GM23248 (cell line): ENCODE data around the gene PCSK4. TPM values are rescaled to one million over a fixed set of nuclear protein-coding genes. Genes with fewer than 3 reads are reported as not detected.
"Not testable (repeated sequence)": the region's sequence is repeated elsewhere in the genome, so short reads cannot be mapped to it uniquely, and the experiment has no call there.

Experiments
- DNase-seq: peaks from one replicate; pipeline ENCODE4 v3.0.0-alpha.2; 2015
- H2AFZ ChIP-seq: fragments of 200-600 bp; sonication (generic); 2 replicates; pipeline ENCODE4 v1.6.1; 2016; ENCODE audit warnings: antibody characterized with exemption
- H3F3A ChIP-seq: fragments of 200-600 bp; sonication (generic); 2 replicates; pipeline ENCODE4 v1.6.1; 2016; ENCODE audit warnings: mild to moderate bottlenecking, antibody characterized with exemption, mixed run types; ENCODE audit not compliant: insufficient read depth
- H3K27ac ChIP-seq: fragments of 200-600 bp; sonication (generic); 2 replicates; pipeline ENCODE4 v1.5.1; 2016; ENCODE audit warnings: mild to moderate bottlenecking
- H3K27me3 ChIP-seq: fragments of 200-600 bp; sonication (generic); replicated peaks from 2 replicates; pipeline ENCODE4 v1.6.1; 2016; ENCODE audit warnings: mild to moderate bottlenecking; ENCODE audit not compliant: insufficient read depth
- H3K36me3 ChIP-seq: fragments of 200-600 bp; sonication (generic); 2 replicates; pipeline ENCODE4 v1.6.1; 2016; ENCODE audit warnings: low read depth, mild to moderate bottlenecking
- H3K4me1 ChIP-seq: fragments of 200-600 bp; sonication (generic); 2 replicates; pipeline ENCODE4 v1.6.1; 2016; ENCODE audit warnings: mild to moderate bottlenecking; ENCODE audit not compliant: insufficient read depth
- H3K4me2 ChIP-seq: fragments of 200-600 bp; sonication (generic); one replicate; pipeline ENCODE4 v1.6.1; 2016; ENCODE audit warnings: mild to moderate bottlenecking; ENCODE audit not compliant: unreplicated experiment
- H3K4me3 ChIP-seq: fragments of 200-600 bp; sonication (generic); 2 replicates; pipeline ENCODE4 v1.5.1; 2016; ENCODE audit warnings: mild to moderate bottlenecking
- H3K79me2 ChIP-seq: fragments of 200-600 bp; sonication (generic); 2 replicates; pipeline ENCODE4 v1.6.1; 2016; ENCODE audit warnings: mild to moderate bottlenecking; ENCODE audit not compliant: insufficient read depth
- H3K9ac ChIP-seq: fragments of 200-600 bp; sonication (generic); 2 replicates; pipeline ENCODE4 v1.6.1; 2016; ENCODE audit warnings: mild to moderate bottlenecking
- H3K9me2 ChIP-seq: fragments of 200-600 bp; sonication (generic); 2 replicates; pipeline ENCODE4 v1.6.1; 2016; ENCODE audit warnings: mixed run types, mild to moderate bottlenecking, moderate library complexity; ENCODE audit not compliant: insufficient read depth
- H3K9me3 ChIP-seq: fragments of 200-600 bp; sonication (generic); one replicate; pipeline ENCODE4 v1.6.1; 2017; ENCODE audit warnings: low read depth
- H4K20me1 ChIP-seq: fragments of 200-600 bp; sonication (generic); 2 replicates; pipeline ENCODE4 v1.6.0; 2016; ENCODE audit not compliant: insufficient read depth
- EZH2 ChIP-seq: fragments of 200-600 bp; sonication (generic); IDR thresholded peaks from 2 replicates; pipeline ENCODE4 v1.6.1; 2018; ENCODE audit warnings: antibody characterized with exemption, mild to moderate bottlenecking; ENCODE audit not compliant: insufficient read depth, poor library complexity, severe bottlenecking
- EZH2phosphoT487 ChIP-seq: fragments of 200-600 bp; sonication (generic); IDR thresholded peaks from 2 replicates; pipeline ENCODE4 v1.6.1; 2018; ENCODE audit warnings: antibody characterized with exemption, moderate library complexity, mild to moderate bottlenecking, low read depth; ENCODE audit not compliant: insufficient read depth
- WGBS, 2 experiments: methylation state at CpG; one replicate each; pipeline ENCODE4 v1.1.6; 2015 to 2017; ENCODE audit warnings: low lambda C conversion rate in 2 of 2, low coverage in 1 of 2; ENCODE audit errors: missing lambda C conversion rate in 2 of 2; 5-methylcytosine and 5-hydroxymethylcytosine counted together
- in situ Hi-C: fragments of 300-500 bp; cut with MboI; formaldehyde crosslinking; loops from 2 replicates; pipeline ENCODE4 v1.15.0; 2020
- polyA plus RNA-seq: library from polyadenylated mRNA; unstranded; fragments of >200 nt; fragmentation: Nextera tagmentation; extraction: Ambion mirVana; gene quantifications from 2 replicates; pipeline ENCODE4 v1.2.1, GENCODE V29; 2016
- total RNA-seq: library from RNA; depleted of rRNA; stranded (reverse); fragments of >200 nt; shearing (Covaris generic); gene quantifications from 2 replicates; pipeline ENCODE4 v1.2.3, GENCODE V29; 2014

Gene PCSK4
- total and polyA plus RNA-seq, 2 experiments from 2014 or later, result 0.28 to 0.76 TPM

DNA sequence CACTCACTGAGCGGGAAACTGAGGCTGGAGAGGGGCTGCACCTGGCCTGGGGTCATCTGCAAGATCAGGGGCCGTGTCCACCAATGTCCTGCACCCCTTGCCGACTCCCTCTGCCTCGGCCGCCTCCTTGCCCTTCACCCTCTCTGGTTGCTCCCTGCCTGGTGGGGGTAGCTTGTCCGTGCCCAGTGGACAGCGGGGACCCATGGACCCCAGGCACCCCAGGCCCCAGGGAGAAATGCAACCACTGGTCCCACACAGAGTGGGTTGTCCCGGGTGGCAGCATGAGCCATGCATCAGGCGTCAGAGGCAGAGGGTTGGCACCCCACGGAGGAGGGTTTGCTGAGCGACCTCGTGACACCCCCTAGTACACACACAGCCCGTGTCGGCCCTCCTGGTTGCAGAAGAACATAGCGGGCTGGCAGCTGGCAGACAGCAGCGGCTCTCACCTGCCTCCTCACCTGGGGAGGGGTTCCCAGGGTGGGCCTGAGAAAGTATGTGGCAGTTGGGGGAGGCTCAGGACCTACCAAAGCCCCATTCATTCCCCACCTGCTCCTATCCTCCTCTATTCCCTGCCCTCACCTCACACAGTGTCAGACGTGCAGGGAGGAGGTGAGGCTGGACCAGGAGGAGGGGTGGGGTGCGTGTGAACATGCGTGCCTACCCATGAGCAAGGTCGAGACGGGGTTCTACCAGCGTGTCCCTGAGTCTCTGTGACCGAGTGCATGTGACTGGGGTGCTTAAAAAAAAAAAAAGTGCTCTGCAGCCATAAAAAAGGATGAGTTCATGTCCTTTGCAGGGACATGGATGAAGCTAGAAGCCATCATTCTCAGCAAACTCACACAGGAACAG is 14.0 kb upstream of the PCSK4 start:
- no peaks in the 10 kb centered on the region for H3K79me2 ChIP-seq
- H3K9me3 ChIP-seq, result no peaks in the 10 kb centered on the region
- H3K4me2 ChIP-seq, result no peak overlapping the region
- H3K4me1 ChIP-seq, result no peaks in the 10 kb centered on the region
- no peaks in the 10 kb centered on the region for H4K20me1 ChIP-seq
- no peak overlapping the region for H2AFZ ChIP-seq
- no peaks in the 10 kb centered on the region for H3K27me3 ChIP-seq
- no peak overlapping the region for H3K27ac ChIP-seq
- H3K9me2 ChIP-seq, result no peaks in the 10 kb centered on the region
- WGBS, 2 experiments, result 27 to 29% methylated on average over 23 of the region's 23 CpGs
- peaks cover 8% of the 10 kb centered on the region; the same call in 1 of the 2 replicates for H3F3A ChIP-seq
- in situ Hi-C loops, result no loop called here
- TF ChIP-seq EZH2, result no peak
- TF ChIP-seq EZH2phosphoT487, result no peak
- H3K36me3 ChIP-seq, result no peaks in the 10 kb centered on the region
- DNase-seq, result no peak
- no peak overlapping the region for H3K4me3 ChIP-seq
- no peak overlapping the region for H3K9ac ChIP-seq

DNA sequence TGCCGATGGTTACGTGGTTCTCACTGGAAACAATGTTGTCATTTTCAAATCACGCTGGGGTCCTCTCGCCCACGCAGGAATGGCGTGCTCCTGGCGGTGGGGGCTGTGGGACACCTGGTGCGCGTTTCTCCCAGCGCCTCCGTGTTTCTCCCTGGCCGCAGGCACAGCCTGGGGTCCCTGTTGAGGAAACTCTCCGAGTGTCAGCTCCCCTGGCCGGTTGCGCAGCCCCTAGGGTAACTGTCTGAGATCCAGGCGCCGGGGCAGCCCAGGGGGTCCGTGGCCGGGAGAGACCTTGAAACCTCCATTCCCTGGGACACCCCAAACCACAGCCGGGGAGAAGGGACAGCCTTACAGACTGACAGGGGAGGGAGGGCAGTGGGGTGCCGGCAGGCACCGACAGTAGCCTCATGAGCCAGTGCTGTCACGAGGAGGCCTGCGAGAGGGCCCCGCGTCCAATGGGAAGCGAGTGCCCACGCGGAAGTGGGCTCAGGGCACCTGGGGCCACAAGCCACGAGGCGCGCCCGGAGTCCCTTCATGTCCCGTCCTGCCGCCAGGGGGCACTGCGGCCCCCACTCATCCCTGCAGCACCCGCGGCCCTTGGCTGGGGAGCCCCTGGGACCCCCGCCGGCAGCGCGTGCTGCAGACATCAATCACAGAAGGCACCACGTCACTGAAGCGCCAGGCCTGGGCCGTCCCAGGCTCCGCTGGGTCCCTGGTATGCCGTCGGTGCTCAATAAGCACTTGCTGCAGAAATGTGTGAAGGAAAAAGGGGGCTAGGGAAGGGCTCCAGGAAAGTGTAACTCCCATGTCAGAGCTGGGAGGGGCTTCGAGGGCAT is 13.2 kb upstream of the PCSK4 start:
- 0 out of 2 replicates have a peak overlapping the region, but pooled peaks have one; percentile 40 for H2AFZ ChIP-seq
- 2 to 3% methylated on average over 43 to 46 of the region's 49 CpGs for WGBS, 2 experiments
- peak overlapping the region; percentile 24; the same call in 1 of the 2 replicates for H3K9ac ChIP-seq
- H3K9me3 ChIP-seq, result no peaks in the 10 kb centered on the region
- in situ Hi-C loops, result no loop called here
- no peak overlapping the region for H3K27ac ChIP-seq
- DNase-seq, result peak; percentile 74
- TF ChIP-seq EZH2, result no peak
- TF ChIP-seq EZH2phosphoT487, result no peak
- no peaks in the 10 kb centered on the region for H4K20me1 ChIP-seq
- no peaks in the 10 kb centered on the region for H3K27me3 ChIP-seq
- peak overlapping the region; percentile 55 for H3K4me2 ChIP-seq
- no peaks in the 10 kb centered on the region for H3K79me2 ChIP-seq
- no peaks in the 10 kb centered on the region for H3F3A ChIP-seq
- H3K4me1 ChIP-seq, result no peaks in the 10 kb centered on the region
- H3K36me3 ChIP-seq, result no peaks in the 10 kb centered on the region
- H3K9me2 ChIP-seq, result no peaks in the 10 kb centered on the region
- H3K4me3 ChIP-seq, result peak overlapping the region; percentile 45; the same call in 1 of the 2 replicates

GRCh38 chr19:1502433-1503088 is 12.4 kb upstream of the PCSK4 start:
- WGBS, 2 experiments, result 60 to 67% methylated on average over 14 of the region's 14 CpGs
- Histone ChIP-seq H3F3A (no peaks in the 10 kb centered on the region), H3K4me1 (no peaks in the 10 kb centered on the region), H3K9me2 (no peaks in the 10 kb centered on the region), H3K27ac (no peak overlapping the region), H3K4me2 (peak overlapping the region; percentile 55), H3K9me3 (no peaks in the 10 kb centered on the region), H3K79me2 (no peaks in the 10 kb centered on the region), H3K36me3 (no peaks in the 10 kb centered on the region), H4K20me1 (no peaks in the 10 kb centered on the region), H2AFZ (no peak overlapping the region), H3K27me3 (no peaks in the 10 kb centered on the region), H3K9ac (no peak overlapping the region; the same call in 1 of the 2 replicates), H3K4me3 (0 out of 2 replicates have a peak overlapping the region, but pooled peaks have one; percentile 45)
- TF ChIP-seq EZH2phosphoT487 (no peak), EZH2 (no peak)
- no peak for DNase-seq
- in situ Hi-C loops, result no loop called here

DNA sequence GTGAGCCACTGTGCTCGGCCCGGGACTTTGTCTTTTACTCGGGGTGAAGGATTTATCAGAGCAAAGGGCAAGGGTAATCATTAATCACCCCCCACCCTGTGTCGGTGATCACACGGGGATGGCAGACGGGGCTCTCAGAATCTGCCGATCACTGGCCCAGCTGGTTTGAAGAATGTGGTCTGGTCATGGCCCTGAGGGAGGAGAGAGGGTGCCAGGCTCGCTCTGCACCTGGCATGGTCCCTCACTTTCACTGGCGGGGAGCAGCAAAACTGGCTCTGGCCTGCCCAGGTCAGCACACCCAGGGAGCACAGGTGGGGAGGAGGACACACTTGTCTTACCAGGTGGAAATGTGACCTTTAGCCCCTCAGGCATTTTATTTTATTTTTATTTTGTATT is 11.0 kb upstream of the PCSK4 start:
- TF ChIP-seq EZH2phosphoT487, result no peak
- no peak for TF ChIP-seq EZH2
- Histone ChIP-seq H3K9ac (no peak overlapping the region), H3K9me3 (no peaks in the 10 kb centered on the region), H3K27ac (no peak overlapping the region), H3K4me1 (no peaks in the 10 kb centered on the region), H3F3A (no peaks in the 10 kb centered on the region), H2AFZ (no peak overlapping the region), H4K20me1 (no peaks in the 10 kb centered on the region), H3K79me2 (no peaks in the 10 kb centered on the region), H3K4me2 (no peak overlapping the region), H3K9me2 (no peaks in the 10 kb centered on the region), H3K36me3 (no peaks in the 10 kb centered on the region), H3K27me3 (no peaks in the 10 kb centered on the region), H3K4me3 (no peak overlapping the region)
- in situ Hi-C loops, result no loop called here
- DNase-seq, result no peak
- WGBS, 2 experiments, result 64 to 69% methylated on average over 9 of the region's 9 CpGs

DNA sequence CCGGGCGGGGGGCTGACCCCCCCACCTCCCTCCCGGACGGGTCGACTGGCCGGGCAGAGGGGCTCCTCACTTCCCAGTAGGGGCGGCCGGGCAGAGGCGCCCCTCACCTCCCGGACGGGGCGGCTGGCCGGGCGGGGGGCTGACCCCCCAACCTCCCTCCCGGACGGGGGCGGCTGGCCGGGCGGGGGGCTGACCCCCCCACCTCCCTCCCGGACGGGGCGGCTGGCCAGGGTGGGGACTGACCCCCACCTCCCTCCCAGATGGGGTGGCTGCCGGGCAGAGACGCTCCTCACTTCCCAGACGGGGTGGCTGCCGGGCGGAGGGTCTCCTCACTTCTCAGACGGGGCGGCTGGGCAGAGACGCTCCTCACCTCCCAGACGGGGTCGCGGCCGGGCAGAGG is 9.1 kb upstream of the PCSK4 start:
- H3K79me2 ChIP-seq, in situ Hi-C loops, DNase-seq, H3K4me3 ChIP-seq, H3K4me2 ChIP-seq, H4K20me1 ChIP-seq, H3K9ac ChIP-seq, H3K9me3 ChIP-seq, H3K4me1 ChIP-seq, H3K27ac ChIP-seq, H2AFZ ChIP-seq, H3K36me3 ChIP-seq, H3K27me3 ChIP-seq, H3K9me2 ChIP-seq, H3F3A ChIP-seq: not testable (repeated sequence)
- WGBS, 2 experiments, result 85% methylated on average over 14 of the region's 34 CpGs; no CpG with 5 or more reads in 1 of the 2 experiments
